SK-N-MC (cell line): ENCODE data around the gene CSMD2.

Experiments
- EZH2 ChIP-seq: fragments of 200-600 bp; sonication (generic); IDR thresholded peaks from one replicate; pipeline ENCODE4 v1.6.1; 2017; ENCODE audit warnings: antibody characterized with exemption
- FOXP2 ChIP-seq: optimal IDR thresholded peaks from 2 replicates; pipeline ENCODE3; 2011; ENCODE audit warnings: mild to moderate bottlenecking, moderate library complexity; ENCODE audit not compliant: insufficient read depth; ENCODE audit errors: extremely low read length, control extremely low read depth
- POLR2AphosphoS5 ChIP-seq: IDR thresholded peaks from 2 replicates; pipeline ENCODE4 v1.6.1; 2012; ENCODE audit warnings: mild to moderate bottlenecking, low read depth, low read length, borderline replicate concordance

DNA sequence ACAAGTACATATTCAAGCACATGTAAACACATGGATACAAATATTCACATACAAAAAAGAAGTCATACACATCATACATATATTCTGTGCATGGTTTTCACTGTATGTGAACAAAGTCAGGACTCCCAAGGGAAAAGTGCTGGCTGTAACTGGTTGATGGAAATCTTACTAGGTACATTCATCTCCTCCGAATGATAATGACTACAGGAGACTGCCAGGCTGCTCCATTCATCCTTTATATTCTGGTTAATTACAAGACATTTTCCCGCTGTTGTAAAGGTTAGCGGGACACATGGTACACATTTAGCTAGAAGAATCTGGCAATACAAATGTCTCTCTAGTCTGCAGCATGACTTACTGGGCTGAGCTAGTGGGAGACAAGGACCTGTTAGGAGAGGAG lies 327.4 kb downstream of the CSMD2 start:
- TF ChIP-seq EZH2, result no peak
- TF ChIP-seq POLR2AphosphoS5, result no peak
- no peak for TF ChIP-seq FOXP2
